Caco-2 (cell line): Measurements from ENCODE around the gene ALDH3B2. TPM values are rescaled to one million over a fixed set of nuclear protein-coding genes. Genes with fewer than 3 reads are reported as not detected.

Experiments used
- BruUV-seq: library from RNA; stranded (reverse); fragments of 400-500 nt; replicated peaks from 2 replicates; lab custom pipeline; 2021; lab: Mats Ljungman, UMichigan
- CTCF ChIA-PET: fragments of 300-600 bp; sonication (Branson Sonifier 250); formaldehyde crosslinking; loops from one replicate; lab custom pipeline; 2022; ENCODE audit warnings: antibody characterized with exemption; lab: Charles Lee
- POLR2A ChIA-PET: fragments of 300-600 bp; sonication (Branson Sonifier 250); formaldehyde crosslinking; loops from one replicate; lab custom pipeline; 2022; ENCODE audit warnings: antibody characterized with exemption; lab: Charles Lee
- DNase-seq, 2 experiments: peaks; one replicate each; pipeline versions ENCODE4 v3.0.0 to v3.0.0-alpha.2; 2020 to 2022
- H3K27me3 ChIP-seq: replicated peaks from 2 replicates; pipeline ENCODE4 v1.6.0; 2011; ENCODE audit warnings: low read length; ENCODE audit not compliant: control insufficient read depth, insufficient read depth
- H3K36me3 ChIP-seq: 2 replicates; pipeline ENCODE4 v1.5.1; 2011; ENCODE audit warnings: low read length; ENCODE audit not compliant: control insufficient read depth, insufficient read depth
- H3K4me1 ChIP-seq: fragments of 250-450 bp; sonication (Bioruptor Pico); 2 replicates; pipeline ENCODE4 v1.5.1; 2020; ENCODE audit warnings: mild to moderate bottlenecking
- H3K4me3 ChIP-seq: 2 replicates; pipeline ENCODE4 v1.5.1; 2011; ENCODE audit warnings: low read depth, mild to moderate bottlenecking, control low read depth, low read length
- H3K9me3 ChIP-seq: fragments of 250-450 bp; sonication (Bioruptor Pico); 2 replicates; pipeline ENCODE4 v1.5.1; 2020; ENCODE audit warnings: mild to moderate bottlenecking, moderate library complexity
- H3K27ac Mint-ChIP-seq: one replicate; pipeline ENCODE4 v1.8.0; 2022; ENCODE audit warnings: mixed read lengths; ENCODE audit not compliant: unreplicated experiment
- H3K27me3 Mint-ChIP-seq: one replicate; pipeline ENCODE4 v1.8.0; 2022; ENCODE audit warnings: mixed read lengths; ENCODE audit not compliant: insufficient read depth, unreplicated experiment
- H3K36me3 Mint-ChIP-seq: one replicate; pipeline ENCODE4 v1.8.0; 2022; ENCODE audit warnings: mild to moderate bottlenecking, mixed read lengths; ENCODE audit not compliant: insufficient read depth, unreplicated experiment
- H3K4me1 Mint-ChIP-seq: one replicate; pipeline ENCODE4 v1.8.0; 2022; ENCODE audit warnings: low read depth, mixed read lengths; ENCODE audit not compliant: unreplicated experiment
- H3K4me3 Mint-ChIP-seq: one replicate; pipeline ENCODE4 v1.8.0; 2022; ENCODE audit warnings: mild to moderate bottlenecking, moderate library complexity, mixed read lengths; ENCODE audit not compliant: unreplicated experiment
- H3K9me3 Mint-ChIP-seq: one replicate; pipeline ENCODE4 v1.8.0; 2022; ENCODE audit warnings: mixed read lengths; ENCODE audit not compliant: unreplicated experiment
- intact Hi-C: fragments of 100-400 bp; cut with micrococcal nuclease; formaldehyde crosslinking; loops from one replicate; pipeline ENCODE4 v1.10.0; 2022; ENCODE audit not compliant: unreplicated experiment
- total RNA-seq: library from RNA; stranded (reverse); gene quantifications from 2 replicates; pipeline ENCODE4 v1.2.3, GENCODE V29; 2022
- TF ChIP-seq, protein P1 (sequence below), 2 experiments: fragments of 200-600 bp in 1 of 2; IDR thresholded peaks; 1 replicate in 1 of 2; 2 replicates in 1 of 2; pipeline versions ENCODE4 v1.5.1 to v1.8.0; 2011 to 2022; ENCODE audit warnings: antibody characterized with exemption in 1 of 2, control low read depth in 1 of 2, inconsistent platforms in 1 of 2, low read depth in 1 of 2, low read length in 1 of 2, mild to moderate bottlenecking in 1 of 2, moderate library complexity in 1 of 2; ENCODE audit not compliant: insufficient read depth in 1 of 2, severe bottlenecking in 1 of 2, unreplicated experiment in 1 of 2

ALDH3B2 gene
- total RNA-seq, 1 experiment from 2014 or later: 0.54 TPM

- Histone ChIP-seq H3K27me3 (no peaks in the 10 kb centered on the region), H3K9me3 (no peaks in the 10 kb centered on the region), H3K4me3 (no peak overlapping the region), H3K36me3 (no peaks in the 10 kb centered on the region), H3K4me1 (peaks cover 15% of the 10 kb centered on the region)
- H3K27ac Mint-ChIP-seq: no peak overlapping the region
- H3K36me3 Mint-ChIP-seq: peaks cover 6% of the 10 kb centered on the region
- intact Hi-C loops: no loop called here
- no peaks in the 10 kb centered on the region for H3K27me3 Mint-ChIP-seq
- ChIA-PET POLR2A (no interaction called here), CTCF (interaction anchor here (1.0 kb wide), 1 partner anchor 9 kb away, joined by 4 read pairs; no protein-coding TSS in a partner anchor)
- H3K4me1 Mint-ChIP-seq: peaks cover 26% of the 10 kb centered on the region
- no peak for DNase-seq
- peaks cover 9% of the 10 kb centered on the region for H3K9me3 Mint-ChIP-seq
- BruUV-seq: no TSS peak
- no peak overlapping the region for H3K4me3 Mint-ChIP-seq
- TF ChIP-seq, protein P1, sequence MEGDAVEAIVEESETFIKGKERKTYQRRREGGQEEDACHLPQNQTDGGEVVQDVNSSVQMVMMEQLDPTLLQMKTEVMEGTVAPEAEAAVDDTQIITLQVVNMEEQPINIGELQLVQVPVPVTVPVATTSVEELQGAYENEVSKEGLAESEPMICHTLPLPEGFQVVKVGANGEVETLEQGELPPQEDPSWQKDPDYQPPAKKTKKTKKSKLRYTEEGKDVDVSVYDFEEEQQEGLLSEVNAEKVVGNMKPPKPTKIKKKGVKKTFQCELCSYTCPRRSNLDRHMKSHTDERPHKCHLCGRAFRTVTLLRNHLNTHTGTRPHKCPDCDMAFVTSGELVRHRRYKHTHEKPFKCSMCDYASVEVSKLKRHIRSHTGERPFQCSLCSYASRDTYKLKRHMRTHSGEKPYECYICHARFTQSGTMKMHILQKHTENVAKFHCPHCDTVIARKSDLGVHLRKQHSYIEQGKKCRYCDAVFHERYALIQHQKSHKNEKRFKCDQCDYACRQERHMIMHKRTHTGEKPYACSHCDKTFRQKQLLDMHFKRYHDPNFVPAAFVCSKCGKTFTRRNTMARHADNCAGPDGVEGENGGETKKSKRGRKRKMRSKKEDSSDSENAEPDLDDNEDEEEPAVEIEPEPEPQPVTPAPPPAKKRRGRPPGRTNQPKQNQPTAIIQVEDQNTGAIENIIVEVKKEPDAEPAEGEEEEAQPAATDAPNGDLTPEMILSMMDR (IDR thresholded peaks at IDR 0.05; ENCODE audit: insufficient read depth in 1 of 2, low read depth in 1 of 2, low read length in 1 of 2, severe bottlenecking in 1 of 2, unreplicated experiment in 1 of 2): no peak
Observed at GRCh38 chr11:67648796-67649613, 25.4 kb downstream of the ALDH3B2 start.

DNA sequence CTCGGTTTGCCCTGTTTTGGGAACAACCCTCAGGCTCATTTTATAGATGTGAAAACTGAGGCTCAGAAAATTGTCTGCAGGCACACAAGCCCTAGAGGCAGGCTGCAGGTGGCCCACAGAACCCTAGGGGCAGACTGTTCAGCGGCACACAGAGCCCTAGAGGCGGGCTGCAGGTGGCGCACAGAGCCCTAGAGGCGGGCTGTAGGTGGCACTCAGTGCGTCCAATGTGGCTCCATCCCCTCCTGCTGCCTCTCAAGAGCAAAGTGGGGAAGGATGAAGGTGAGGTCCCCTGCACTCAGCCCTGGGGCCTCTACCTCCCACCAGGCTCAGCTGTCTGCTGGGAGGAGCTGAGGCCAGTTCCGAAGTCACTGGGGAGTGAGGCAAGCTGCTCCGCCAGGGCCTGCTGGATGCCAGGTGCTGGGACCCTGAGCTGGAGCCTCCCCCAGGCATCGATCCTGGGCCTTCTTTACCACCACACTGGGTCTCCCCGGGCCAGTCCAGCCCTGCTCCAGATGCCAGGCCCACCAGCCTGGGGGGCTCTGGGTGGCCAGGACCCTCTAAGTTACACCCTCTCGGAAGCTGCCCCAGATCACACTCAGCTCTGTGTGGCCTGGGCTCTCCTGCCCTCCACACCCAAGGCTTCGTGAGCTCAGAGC is 26.2 kb downstream of the ALDH3B2 start:
- Mint-ChIP-seq H3K27me3 (no peaks in the 10 kb centered on the region), H3K27ac (no peak overlapping the region), H3K4me1 (peaks cover 26% of the 10 kb centered on the region), H3K9me3 (peaks cover 9% of the 10 kb centered on the region), H3K4me3 (no peak overlapping the region), H3K36me3 (peaks cover 6% of the 10 kb centered on the region)
- TF ChIP-seq, protein P1 (IDR thresholded peaks at IDR 0.05; ENCODE audit: insufficient read depth in 1 of 2, low read depth in 1 of 2, low read length in 1 of 2, severe bottlenecking in 1 of 2, unreplicated experiment in 1 of 2): peak; percentile 53 to 73
- no TSS peak for BruUV-seq
- H3K27me3 ChIP-seq: no peaks in the 10 kb centered on the region
- CTCF ChIA-PET: interaction anchor here (1.0 kb wide), 2 partner anchors 8 to 19 kb away, joined by 3 to 4 read pairs; partner anchors contain the start of gene NUDT8
- no peaks in the 10 kb centered on the region for H3K36me3 ChIP-seq
- peaks cover 7% of the 10 kb centered on the region; the same call in 1 of the 2 replicates for H3K9me3 ChIP-seq
- intact Hi-C loops: no loop called here
- peak; percentile 58 to 66 for DNase-seq
- H3K4me3 ChIP-seq: no peak overlapping the region
- POLR2A ChIA-PET: no interaction called here
- H3K4me1 ChIP-seq: peaks cover 15% of the 10 kb centered on the region

GRCh38 chr11:67647471-67647870 is 27.0 kb downstream of the ALDH3B2 start:
- TF ChIP-seq, protein P1 (IDR thresholded peaks at IDR 0.05; ENCODE audit: insufficient read depth in 1 of 2, low read depth in 1 of 2, low read length in 1 of 2, severe bottlenecking in 1 of 2, unreplicated experiment in 1 of 2): no peak
- no peak overlapping the region for H3K4me3 ChIP-seq
- Mint-ChIP-seq H3K27me3 (no peaks in the 10 kb centered on the region), H3K9me3 (peaks cover 5% of the 10 kb centered on the region), H3K4me1 (peaks cover 21% of the 10 kb centered on the region), H3K36me3 (peaks cover 6% of the 10 kb centered on the region), H3K4me3 (no peak overlapping the region), H3K27ac (no peak overlapping the region)
- no peaks in the 10 kb centered on the region for H3K27me3 ChIP-seq
- CTCF ChIA-PET: interaction anchor here (1.0 kb wide), 2 partner anchors 10 to 18 kb away, joined by 3 read pairs; partner anchors contain the start of gene NUDT8
- peaks cover 15% of the 10 kb centered on the region for H3K4me1 ChIP-seq
- POLR2A ChIA-PET: interaction anchor here (2.0 kb wide), 1 partner anchor 17 kb away, joined by 7 read pairs; the partner anchor contains the start of gene NUDT8
- intact Hi-C loops: no loop called here
- no peak for DNase-seq
- H3K36me3 ChIP-seq: no peaks in the 10 kb centered on the region
- H3K9me3 ChIP-seq: peaks cover 8% of the 10 kb centered on the region; the same call in 1 of the 2 replicates
- no TSS peak for BruUV-seq
